ENCODE data around the gene CAV2.

DNA sequence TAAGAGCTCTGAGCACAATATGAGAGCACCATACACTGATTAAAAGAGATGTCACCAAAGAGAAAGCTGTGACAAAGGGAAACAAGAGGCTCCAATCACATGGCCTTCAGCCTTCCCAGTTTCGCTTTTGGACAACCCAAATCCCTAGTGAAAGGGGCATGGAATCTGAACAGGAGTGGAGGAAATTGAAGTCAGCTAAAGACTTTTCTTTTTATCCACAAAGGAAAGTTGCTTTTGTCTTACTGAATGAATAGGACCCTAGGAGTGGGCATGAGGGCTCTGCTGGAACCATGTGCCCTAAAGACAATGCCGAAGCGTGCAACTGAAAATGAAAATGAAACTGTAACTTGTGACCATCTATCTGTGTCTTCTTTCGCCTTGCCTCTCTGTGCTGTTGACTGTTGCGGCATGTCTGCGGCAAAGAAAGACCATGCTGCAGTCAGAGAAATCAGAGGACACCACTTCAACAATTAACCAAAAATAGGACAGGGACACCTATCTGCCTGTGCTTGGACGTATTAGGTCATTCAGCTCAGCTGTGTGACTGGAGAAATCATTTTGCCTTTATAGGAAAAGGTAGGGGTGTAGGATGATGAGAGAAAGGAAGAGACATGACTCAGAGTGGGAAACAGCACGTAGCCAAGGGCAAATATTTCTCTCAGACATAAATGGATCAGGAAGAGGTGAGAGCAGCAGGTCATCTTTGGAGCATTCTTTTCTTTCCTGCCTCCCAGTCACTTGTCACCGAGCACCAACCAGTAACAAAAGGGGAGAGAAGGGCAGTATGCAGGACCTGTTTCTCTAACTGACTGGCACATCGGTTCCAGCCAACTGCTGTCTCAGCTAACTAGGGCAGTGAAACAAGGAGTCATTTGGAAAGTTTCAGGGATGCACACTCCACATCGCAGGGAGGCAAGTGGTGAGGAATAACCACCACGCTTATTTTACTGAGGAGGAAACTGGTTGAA lies 12.3 kb downstream of the CAV2 start:
- TF ChIP-seq CTCF (IDR thresholded peaks at IDR 0.05; ENCODE audit: low read length) (no peak), EZH2 (IDR thresholded peaks at IDR 0.05; ENCODE audit: borderline replicate concordance, low read length) (no peak)
